WTC11 (cell line): Measurements from ENCODE around the gene MSANTD2. TPM values are rescaled to one million over a fixed set of nuclear protein-coding genes. Genes with fewer than 3 reads are reported as not detected.
A peak's percentile ranks its signal among the peaks of the same experiment; 100 is the strongest.

Experiments used
- ATAC-seq: fragments of 200-7000 bp; cut with Tn5 transposase; 2 replicates; pipeline ENCODE4 v1.10.0; 2021; ENCODE audit warnings: mild to moderate bottlenecking, moderate library complexity
- CTCF ChIA-PET: fragments of 300-600 bp; sonication (Branson Sonifier 250); formaldehyde crosslinking; loops from one replicate; lab custom pipeline; 2021; ENCODE audit warnings: antibody characterized with exemption; lab: Charles Lee
- POLR2A ChIA-PET: fragments of 350-600 bp; sonication (Branson Sonifier 250); formaldehyde crosslinking; loops from one replicate; lab custom pipeline; 2021; ENCODE audit warnings: antibody characterized with exemption; lab: Charles Lee
- DNase-seq: peaks from one replicate; pipeline ENCODE4 v3.0.0; 2021; ENCODE audit warnings: low spot score
- H3K27ac Mint-ChIP-seq: 2 replicates; pipeline ENCODE4 v1.8.0; 2021; ENCODE audit warnings: mixed read lengths
- H3K27me3 Mint-ChIP-seq: 2 replicates; pipeline ENCODE4 v1.8.0; 2021; ENCODE audit warnings: low read depth, mild to moderate bottlenecking, moderate library complexity, mixed read lengths
- H3K36me3 Mint-ChIP-seq: 2 replicates; pipeline ENCODE4 v1.8.0; 2021; ENCODE audit warnings: mixed read lengths
- H3K4me1 Mint-ChIP-seq: 2 replicates; pipeline ENCODE4 v1.8.0; 2022; ENCODE audit warnings: mixed read lengths
- H3K4me3 Mint-ChIP-seq: 2 replicates; pipeline ENCODE4 v1.8.0; 2021; ENCODE audit warnings: mild to moderate bottlenecking, moderate library complexity, mixed read lengths
- H3K9me3 Mint-ChIP-seq: 2 replicates; pipeline ENCODE4 v1.8.0; 2021; ENCODE audit warnings: mixed read lengths
- ATF1 ChIP-seq: sonication (generic); formaldehyde crosslinking; IDR thresholded peaks from 2 replicates; pipeline ENCODE4 v1.8.1; 2023; ENCODE audit warnings: mild to moderate bottlenecking, moderate library complexity, missing genetic modification reagents
- CBFB ChIP-seq: sonication (generic); formaldehyde crosslinking; IDR thresholded peaks from 2 replicates; pipeline ENCODE4 v1.8.1; 2022; ENCODE audit warnings: mild to moderate bottlenecking, low read depth, missing genetic modification reagents
- NFATC4 ChIP-seq: fragments of 250-450 bp; sonication (Bioruptor Pico); IDR thresholded peaks from 2 replicates; pipeline ENCODE4 v1.9.0; 2021; ENCODE audit warnings: mild to moderate bottlenecking
- PRDM15 ChIP-seq: sonication (generic); formaldehyde crosslinking; IDR thresholded peaks from 2 replicates; pipeline ENCODE4 v1.8.0; 2022; ENCODE audit warnings: missing genetic modification reagents
- PRRX2 ChIP-seq: fragments of 250-450 bp; sonication (Bioruptor Pico); IDR thresholded peaks from 2 replicates; pipeline ENCODE4 v1.8.0; 2021; ENCODE audit warnings: mild to moderate bottlenecking
- SP1 ChIP-seq: sonication (generic); formaldehyde crosslinking; conservative IDR thresholded peaks from 2 replicates; pipeline ENCODE4 v1.8.1; 2022; ENCODE audit warnings: missing genetic modification reagents
- TP53 ChIP-seq: sonication (generic); formaldehyde crosslinking; IDR thresholded peaks from 2 replicates; pipeline ENCODE4 v1.8.1; 2023; ENCODE audit warnings: mild to moderate bottlenecking, missing genetic modification reagents
- USF2 ChIP-seq: sonication (generic); formaldehyde crosslinking; IDR thresholded peaks from 2 replicates; pipeline ENCODE4 v1.8.1; 2023; ENCODE audit warnings: mild to moderate bottlenecking, missing genetic modification reagents, moderate library complexity
- ZBTB21 ChIP-seq: sonication (generic); formaldehyde crosslinking; IDR thresholded peaks from 2 replicates; pipeline ENCODE4 v1.8.1; 2023; ENCODE audit warnings: mild to moderate bottlenecking, missing genetic modification reagents, borderline replicate concordance
- ZNF263 ChIP-seq: sonication (generic); formaldehyde crosslinking; IDR thresholded peaks from 2 replicates; pipeline ENCODE4 v1.8.1; 2022; ENCODE audit warnings: low read depth, mild to moderate bottlenecking, moderate library complexity, missing genetic modification reagents
- ZNF425 ChIP-seq: fragments of 250-450 bp; sonication (Bioruptor Pico); conservative IDR thresholded peaks from 2 replicates; pipeline ENCODE4 v1.9.0; 2021; ENCODE audit warnings: mild to moderate bottlenecking
- ZNF532 ChIP-seq: fragments of 250-450 bp; sonication (Bioruptor Pico); IDR thresholded peaks from 2 replicates; pipeline ENCODE4 v1.9.0; 2021; ENCODE audit warnings: mild to moderate bottlenecking, borderline replicate concordance
- total RNA-seq: library from RNA; stranded (reverse); gene quantifications from 3 replicates; pipeline ENCODE4 v1.2.3, GENCODE V29; 2021

Gene MSANTD2
- total RNA-seq, 1 experiment from 2014 or later, result 17.5 TPM

- TF ChIP-seq NFATC4 (no peak), PRRX2 (CRISPR knock-in tag) (no peak), ATF1 (CRISPR knock-in tag) (no peak), ZNF532 (no peak), TP53 (CRISPR knock-in tag) (no peak), ZNF425 (no peak), CBFB (no peak)
Measured at GRCh38 chr11:124742555-124742954, 57.7 kb downstream of the MSANTD2 start (continued).

GRCh38 chr11:124740277-124740882 lies 59.8 kb downstream of the MSANTD2 start:
- no peak for TF ChIP-seq ZNF263 (CRISPR knock-in tag)
- TF ChIP-seq PRDM15 (CRISPR knock-in tag), result 0 out of 2 replicates have a peak, but pooled peaks have one; percentile 27
- TF ChIP-seq, all 79 proteins: peak for 1
- POLR2A ChIA-PET, result interaction anchor here (0.6 to 0.9 kb wide), 2 partner anchors 61 to 226 kb away, joined by 3 read pairs; no protein-coding TSS in a partner anchor

GRCh38 chr11:124739479-124740276 lies 60.5 kb downstream of the MSANTD2 start, which contains the start of gene NRGN:
NRGN (plus strand) TSS chr11:124739942; CDS start chr11:124740085, 143 bp downstream.
- TF ChIP-seq ZNF532 (no peak), ZBTB21 (CRISPR knock-in tag) (0 out of 2 replicates have a peak, but pooled peaks have one; percentile 29), USF2 (CRISPR knock-in tag) (0 out of 2 replicates have a peak, but pooled peaks have one; percentile 19), SP1 (CRISPR knock-in tag) (peak; percentile 87)
- POLR2A ChIA-PET, result interaction anchor here (0.6 to 1.1 kb wide), 3 partner anchors 60 to 226 kb away, joined by 3 read pairs; no protein-coding TSS in a partner anchor

More at GRCh38 chr11:124740277-124740882, 59.8 kb downstream of the MSANTD2 start:
- Mint-ChIP-seq H3K4me1 (peaks cover 30% of the 10 kb centered on the region), H3K4me3 (peak overlapping the region; percentile 77), H3K27me3 (peaks cover 99% of the 10 kb centered on the region), H3K36me3 (no peaks in the 10 kb centered on the region), H3K27ac (no peak overlapping the region), H3K9me3 (no peaks in the 10 kb centered on the region)
- CTCF ChIA-PET, result interaction anchor here (0.9 to 1.9 kb wide), 14 partner anchors 10 to 136 kb away, joined by 3 to 14 read pairs (median 6); partner anchors contain the start of genes ROBO3, SIAE and SPA17
- ATAC-seq (peak; percentile 24), DNase-seq (no peak)

More at GRCh38 chr11:124739479-124740276, 60.5 kb downstream of the MSANTD2 start, which contains the start of gene NRGN:
- peaks cover 99% of the 10 kb centered on the region for H3K27me3 Mint-ChIP-seq
- H3K36me3 Mint-ChIP-seq, result no peaks in the 10 kb centered on the region
- peak; percentile 97 for DNase-seq
- H3K4me3 Mint-ChIP-seq, result peak within 1 kb of the TSS; percentile 77
- peak; percentile 95 for ATAC-seq
- H3K27ac Mint-ChIP-seq, result no peak within 1 kb of the TSS
- peaks cover 25% of the 10 kb centered on the region for H3K4me1 Mint-ChIP-seq
- CTCF ChIA-PET, result interaction anchor here (0.9 to 1.9 kb wide), 15 partner anchors 11 to 136 kb away, joined by 3 to 14 read pairs (median 5); partner anchors contain the start of genes ROBO3, SIAE and SPA17
- H3K9me3 Mint-ChIP-seq, result no peaks in the 10 kb centered on the region
